Fibroblast of skin of left biceps (primary cell): ENCODE measurements around the gene ADD2.

Experiments used
- DNase-seq, 2 experiments: peaks; one replicate each; pipeline ENCODE4 v3.0.0-alpha.2; 2013; ENCODE audit warnings: low read depth in 2 of 2

ADD2 gene

GRCh38 chr2:70723286-70723885, 44.6 kb downstream of the ADD2 start:
- no peak for DNase-seq

DNA sequence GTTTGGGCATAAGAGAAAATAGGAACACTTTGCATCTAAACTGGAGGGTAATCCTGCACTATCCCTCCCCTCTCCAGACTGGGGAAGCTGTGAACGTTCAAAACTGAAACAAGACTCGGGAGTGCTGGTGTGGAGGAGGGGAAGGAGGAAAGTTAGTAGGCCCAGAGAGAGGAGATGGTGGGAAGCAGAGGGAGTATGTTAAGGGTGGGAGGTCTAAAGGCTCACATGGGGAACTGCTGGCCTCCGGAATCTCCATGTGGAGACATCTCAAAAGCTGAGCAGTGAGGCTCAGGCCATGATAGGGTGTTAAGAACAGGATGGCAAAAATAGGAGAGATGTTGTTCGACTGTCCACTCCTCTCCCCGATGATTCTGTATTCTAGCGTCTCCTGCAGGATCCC, 47.9 kb downstream of the ADD2 start:
- DNase-seq = no peak

GRCh38 chr2:70719231-70719630, 48.8 kb downstream of the ADD2 start:
- no peak for DNase-seq

DNA sequence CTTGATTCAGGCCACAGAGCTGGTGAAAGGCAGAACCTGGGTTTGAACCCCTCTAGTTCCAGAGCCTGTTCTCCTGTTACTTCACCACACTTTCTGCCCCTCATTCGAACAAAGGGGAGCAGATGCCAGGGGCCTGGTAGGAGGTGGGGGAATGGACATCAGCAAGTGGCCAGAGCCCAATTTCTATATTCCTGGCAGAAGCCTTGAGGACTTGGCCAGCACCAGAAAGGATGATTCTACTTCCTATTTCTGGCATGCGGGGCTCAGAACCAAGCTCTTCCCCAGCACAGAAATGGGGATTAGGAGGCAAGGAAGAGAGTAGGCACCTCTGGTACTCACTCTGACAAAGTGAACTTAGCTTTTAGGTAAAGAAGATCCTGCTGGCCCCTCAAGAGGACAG, 49.3 kb downstream of the ADD2 start:
- no peak for DNase-seq

DNA sequence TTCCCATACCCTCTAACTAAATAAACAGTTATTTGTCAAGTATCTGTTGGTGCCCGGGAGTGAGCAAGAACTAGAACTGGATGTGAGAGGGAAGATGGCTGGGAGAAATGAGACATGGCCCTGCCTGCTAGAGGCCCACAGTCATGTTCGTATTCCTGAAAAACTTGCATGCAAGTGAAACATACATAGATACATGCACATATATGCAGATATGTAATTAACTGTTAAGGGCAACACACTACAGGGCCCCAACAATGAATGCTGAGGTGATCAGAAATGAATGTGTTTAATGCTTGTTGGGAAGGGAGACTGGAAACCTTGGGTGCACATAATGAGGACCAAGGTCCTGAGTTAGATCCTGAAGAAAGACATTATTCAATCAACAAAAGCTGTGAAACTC, 49.8 kb downstream of the ADD2 start:
- DNase-seq = no peak

- DNase-seq = no peak
These were observed 50.5 kb downstream of the ADD2 start for GRCh38 chr2:70717431-70718038.

DNA sequence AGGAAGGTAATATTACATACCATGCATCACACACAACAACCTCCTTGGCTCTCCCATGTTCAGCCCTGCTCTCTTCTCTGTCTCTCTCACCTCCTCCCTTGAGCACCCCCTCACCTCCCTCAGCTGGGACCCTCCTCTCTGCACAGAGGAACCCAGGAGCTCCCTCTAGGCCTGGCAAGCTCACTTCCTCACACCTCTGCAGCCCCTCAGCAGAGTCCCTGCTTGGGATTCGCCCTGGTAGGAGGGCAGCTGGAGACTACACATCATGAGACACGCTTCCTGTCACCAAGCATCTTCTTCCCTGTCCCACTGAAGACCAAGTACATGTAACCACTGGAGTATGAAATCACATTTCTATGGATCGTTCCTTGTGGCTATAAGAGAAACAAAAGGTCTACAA, 51.0 kb downstream of the ADD2 start:
- no peak for DNase-seq

DNA sequence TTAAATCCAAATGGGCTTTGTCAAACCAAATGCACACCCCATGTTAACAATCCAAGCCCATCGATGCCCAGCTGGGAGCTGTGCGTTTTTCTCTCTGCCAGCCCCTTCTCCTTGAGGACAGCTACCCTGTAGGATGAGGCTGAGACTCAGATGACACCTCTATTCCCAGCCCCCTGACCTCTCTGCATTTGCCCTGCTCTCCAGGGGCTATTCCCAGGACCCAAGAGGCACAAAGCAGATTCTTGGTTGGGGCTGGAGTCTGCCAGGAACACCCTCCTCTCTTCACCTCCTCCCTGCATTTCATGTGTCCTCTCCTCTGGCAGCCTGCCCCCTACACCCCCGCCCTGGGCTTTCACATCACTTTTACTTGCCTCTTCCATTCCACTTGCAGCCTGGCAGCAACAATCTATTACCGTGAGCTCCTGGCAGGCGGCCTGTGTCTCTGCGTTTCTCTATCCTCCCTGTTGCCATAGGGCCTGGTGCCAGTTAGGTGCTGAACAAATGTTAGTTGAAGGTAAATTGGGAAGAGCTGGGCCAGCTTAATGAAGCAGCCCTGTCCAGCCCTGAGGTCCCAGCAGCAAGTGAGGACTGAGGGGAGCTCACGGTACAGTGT, 51.8 kb downstream of the ADD2 start:
- no peak for DNase-seq

GRCh38 chr2:70715071-70715985, 52.7 kb downstream of the ADD2 start:
- DNase-seq = no peak

- no peak for DNase-seq
These were observed 53.7 kb downstream of the ADD2 start for GRCh38 chr2:70714141-70714905.

GRCh38 chr2:70712916-70713315, 55.1 kb downstream of the ADD2 start:
- DNase-seq = no peak

GRCh38 chr2:70711191-70711590, 56.8 kb downstream of the ADD2 start:
- no peak for DNase-seq

- DNase-seq = no peak
These were observed 57.8 kb downstream of the ADD2 start for GRCh38 chr2:70710038-70710690.

DNA sequence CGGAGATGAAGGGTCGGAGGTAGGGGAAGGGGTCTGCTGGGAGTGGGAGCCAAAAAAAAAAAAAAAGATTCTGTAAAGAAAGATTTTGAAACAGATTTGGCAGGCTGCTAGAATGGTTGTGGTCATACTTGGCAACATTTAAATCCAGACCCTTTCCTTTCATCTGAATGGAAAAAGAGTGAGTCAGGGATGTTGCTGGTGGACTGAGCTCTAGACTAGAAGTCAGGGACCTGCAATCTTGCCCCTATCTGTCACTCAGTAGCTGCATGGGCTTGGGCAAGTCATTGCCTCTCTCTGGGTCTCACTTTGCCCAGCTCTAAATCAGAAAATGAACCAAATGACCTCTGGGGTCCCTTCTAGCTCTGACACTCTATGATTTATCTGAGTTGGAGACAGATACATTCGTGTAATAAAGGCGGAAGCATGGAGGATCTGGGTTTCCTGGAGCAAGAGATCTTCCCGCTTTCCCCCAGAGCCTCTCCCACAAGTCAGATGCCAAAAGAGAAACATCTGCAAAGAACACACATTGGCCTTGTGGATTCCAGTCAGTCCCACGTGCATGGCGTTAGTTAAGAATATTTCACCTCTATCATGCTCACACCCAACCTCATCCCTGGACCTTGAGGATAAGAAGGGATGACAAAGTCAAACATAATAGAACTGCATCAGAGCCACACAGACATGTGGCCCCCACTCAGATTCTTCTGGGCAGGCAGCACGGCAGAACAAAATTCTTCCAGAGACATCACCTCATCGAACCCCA, 58.5 kb downstream of the ADD2 start:
- peak in 1 of 2 experiments; percentile 37 for DNase-seq

- DNase-seq = peak in 1 of 2 experiments; percentile 12
These were observed 59.4 kb downstream of the ADD2 start for GRCh38 chr2:70708376-70709199.

- no peak for DNase-seq
These were observed 60.3 kb downstream of the ADD2 start for GRCh38 chr2:70707706-70708105.

- no peak for DNase-seq
These were observed 61.8 kb downstream of the ADD2 start for GRCh38 chr2:70706026-70706795.

DNA sequence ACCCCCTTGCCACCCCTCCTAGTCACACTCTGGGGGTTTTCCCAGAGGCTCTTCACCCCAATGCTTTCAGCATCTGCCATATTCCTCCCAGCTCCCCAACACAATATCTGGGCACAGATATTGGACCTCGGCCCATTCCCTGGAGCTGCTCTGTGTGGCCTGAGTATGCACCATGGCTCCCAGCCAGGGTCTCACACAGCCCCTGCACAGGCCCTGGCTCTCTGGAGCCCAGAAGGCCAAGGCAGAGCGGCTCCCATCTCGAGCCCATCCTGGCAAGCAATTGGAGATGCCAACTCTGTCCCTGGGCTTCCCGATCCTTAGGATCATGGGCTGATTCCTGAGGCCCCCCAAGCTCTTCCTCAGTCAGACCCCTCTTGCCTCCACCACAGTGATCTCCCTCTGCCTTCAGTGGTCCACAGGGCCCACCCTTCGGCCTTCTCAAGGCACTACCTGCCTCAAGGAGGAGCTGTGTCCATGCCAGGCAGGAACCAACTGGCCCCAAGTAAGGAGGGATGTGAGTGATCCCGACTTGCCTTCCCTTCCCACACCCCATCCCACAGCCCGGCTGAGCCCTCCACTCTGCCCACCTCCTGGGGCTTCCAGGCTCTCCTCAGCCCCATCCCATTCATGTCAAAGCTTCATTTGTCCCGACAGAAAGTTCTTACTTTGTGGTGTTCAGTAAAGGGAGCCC, 62.7 kb downstream of the ADD2 start:
- no peak for DNase-seq
